Loucy (cell line): ENCODE measurements around the gene PDS5B.

Experiments
- H2AFZ ChIP-seq: fragments of 200-600 bp; sonication (generic); 2 replicates; pipeline ENCODE4 v1.6.0; 2016; ENCODE audit warnings: antibody characterized with exemption, mild to moderate bottlenecking, low read length, moderate library complexity
- H3F3A ChIP-seq: fragments of 200-600 bp; 2 replicates; pipeline ENCODE4 v1.6.0; 2016; ENCODE audit warnings: antibody characterized with exemption, low read depth, mild to moderate bottlenecking
- H3K27me3 ChIP-seq: fragments of 200-600 bp; sonication (generic); 2 replicates; pipeline ENCODE4 v1.6.1; 2014; ENCODE audit warnings: low read length, mild to moderate bottlenecking; ENCODE audit not compliant: insufficient read depth, poor library complexity, severe bottlenecking
- H3K36me3 ChIP-seq: fragments of 200-600 bp; sonication (generic); 2 replicates; pipeline ENCODE4 v1.6.1; 2016; ENCODE audit warnings: low read length; ENCODE audit not compliant: insufficient read depth
- H3K4me1 ChIP-seq: fragments of 200-600 bp; sonication (generic); 2 replicates; pipeline ENCODE4 v1.5.1; 2014; ENCODE audit warnings: low read length, mild to moderate bottlenecking; ENCODE audit not compliant: insufficient read depth, poor library complexity, severe bottlenecking
- H3K4me2 ChIP-seq: fragments of 200-600 bp; sonication (generic); 2 replicates; pipeline ENCODE4 v1.6.0; 2014; ENCODE audit warnings: antibody characterized with exemption, low read length, low read depth, mild to moderate bottlenecking; ENCODE audit not compliant: poor library complexity, severe bottlenecking
- H3K4me3 ChIP-seq: fragments of 200-600 bp; sonication (generic); 2 replicates; pipeline ENCODE4 v1.5.1; 2014; ENCODE audit warnings: low read length, mild to moderate bottlenecking, mixed read lengths; ENCODE audit not compliant: poor library complexity, severe bottlenecking
- H3K79me2 ChIP-seq: fragments of 200-600 bp; sonication (generic); 2 replicates; pipeline ENCODE4 v1.6.1; 2014; ENCODE audit warnings: low read length; ENCODE audit not compliant: insufficient read depth
- H3K9ac ChIP-seq: fragments of 200-600 bp; sonication (generic); 2 replicates; pipeline ENCODE4 v1.6.0; 2014; ENCODE audit warnings: mild to moderate bottlenecking, low read depth, low read length, moderate library complexity; ENCODE audit not compliant: poor library complexity, severe bottlenecking
- H3K9me2 ChIP-seq: fragments of 200-600 bp; sonication (generic); replicated peaks from 2 replicates; pipeline ENCODE4 v1.6.1; 2016; ENCODE audit warnings: low read depth, low read length, mixed read lengths
- H3K9me3 ChIP-seq: fragments of 200-600 bp; sonication (generic); 2 replicates; pipeline ENCODE4 v1.6.1; 2014; ENCODE audit warnings: mild to moderate bottlenecking, antibody characterized with exemption, low read length, low read depth; ENCODE audit not compliant: insufficient read depth
- H4K20me1 ChIP-seq: fragments of 200-600 bp; sonication (generic); 2 replicates; pipeline ENCODE4 v1.6.0; 2014; ENCODE audit warnings: antibody characterized with exemption, low read length, mild to moderate bottlenecking; ENCODE audit not compliant: insufficient read depth, poor library complexity, severe bottlenecking
- EZH2phosphoT487 ChIP-seq: fragments of 200-600 bp; IDR thresholded peaks from 2 replicates; pipeline ENCODE4 v1.6.1; 2018; ENCODE audit warnings: antibody characterized with exemption, mild to moderate bottlenecking, moderate library complexity, borderline replicate concordance
- TF ChIP-seq, protein P1 (sequence below): fragments of 200-600 bp; sonication (generic); conservative IDR thresholded peaks from 2 replicates; pipeline ENCODE4 v1.5.1; 2014; ENCODE audit warnings: mild to moderate bottlenecking, antibody characterized with exemption, low read length

PDS5B gene

GRCh38 chr13:32736648-32737047 lies 150.4 kb downstream of the PDS5B start:
- H3K79me2 ChIP-seq = no peaks in the 10 kb centered on the region
- no peak for TF ChIP-seq EZH2phosphoT487
- TF ChIP-seq, protein P1, sequence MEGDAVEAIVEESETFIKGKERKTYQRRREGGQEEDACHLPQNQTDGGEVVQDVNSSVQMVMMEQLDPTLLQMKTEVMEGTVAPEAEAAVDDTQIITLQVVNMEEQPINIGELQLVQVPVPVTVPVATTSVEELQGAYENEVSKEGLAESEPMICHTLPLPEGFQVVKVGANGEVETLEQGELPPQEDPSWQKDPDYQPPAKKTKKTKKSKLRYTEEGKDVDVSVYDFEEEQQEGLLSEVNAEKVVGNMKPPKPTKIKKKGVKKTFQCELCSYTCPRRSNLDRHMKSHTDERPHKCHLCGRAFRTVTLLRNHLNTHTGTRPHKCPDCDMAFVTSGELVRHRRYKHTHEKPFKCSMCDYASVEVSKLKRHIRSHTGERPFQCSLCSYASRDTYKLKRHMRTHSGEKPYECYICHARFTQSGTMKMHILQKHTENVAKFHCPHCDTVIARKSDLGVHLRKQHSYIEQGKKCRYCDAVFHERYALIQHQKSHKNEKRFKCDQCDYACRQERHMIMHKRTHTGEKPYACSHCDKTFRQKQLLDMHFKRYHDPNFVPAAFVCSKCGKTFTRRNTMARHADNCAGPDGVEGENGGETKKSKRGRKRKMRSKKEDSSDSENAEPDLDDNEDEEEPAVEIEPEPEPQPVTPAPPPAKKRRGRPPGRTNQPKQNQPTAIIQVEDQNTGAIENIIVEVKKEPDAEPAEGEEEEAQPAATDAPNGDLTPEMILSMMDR = no peak

GRCh38 chr13:32737111-32737571 lies 150.9 kb downstream of the PDS5B start:
- Histone ChIP-seq H3K9ac (no peak overlapping the region), H3F3A (no peaks in the 10 kb centered on the region), H3K4me3 (no peak overlapping the region), H3K27me3 (no peaks in the 10 kb centered on the region), H2AFZ (no peak overlapping the region), H3K79me2 (no peaks in the 10 kb centered on the region), H3K9me2 (no peaks in the 10 kb centered on the region), H4K20me1 (no peaks in the 10 kb centered on the region), H3K9me3 (no peaks in the 10 kb centered on the region), H3K4me2 (no peak overlapping the region), H3K36me3 (peaks cover 36% of the 10 kb centered on the region), H3K4me1 (no peaks in the 10 kb centered on the region)
- TF ChIP-seq, protein P1 = no peak
- no peak for TF ChIP-seq EZH2phosphoT487

More at GRCh38 chr13:32736648-32737047, 150.4 kb downstream of the PDS5B start:
- H3K4me3 ChIP-seq = no peak overlapping the region
- no peak overlapping the region for H2AFZ ChIP-seq
- H4K20me1 ChIP-seq = peaks cover under 1% of the 10 kb centered on the region
- no peaks in the 10 kb centered on the region for H3K4me1 ChIP-seq
- H3K9me2 ChIP-seq = no peaks in the 10 kb centered on the region
- H3F3A ChIP-seq = no peaks in the 10 kb centered on the region
- H3K4me2 ChIP-seq = no peak overlapping the region
- H3K9me3 ChIP-seq = no peaks in the 10 kb centered on the region
- no peak overlapping the region for H3K9ac ChIP-seq
- no peaks in the 10 kb centered on the region for H3K27me3 ChIP-seq
- H3K36me3 ChIP-seq = peaks cover 31% of the 10 kb centered on the region

- no peak for TF ChIP-seq EZH2phosphoT487
- TF ChIP-seq, protein P1 = no peak
- Histone ChIP-seq H3K36me3 (peaks cover 41% of the 10 kb centered on the region), H3K79me2 (no peaks in the 10 kb centered on the region), H3K9me3 (no peaks in the 10 kb centered on the region), H3K4me2 (no peak overlapping the region), H3K4me1 (no peaks in the 10 kb centered on the region), H2AFZ (no peak overlapping the region), H3K9ac (no peak overlapping the region), H3K27me3 (no peaks in the 10 kb centered on the region), H3F3A (no peaks in the 10 kb centered on the region), H3K4me3 (no peak overlapping the region), H4K20me1 (no peaks in the 10 kb centered on the region), H3K9me2 (no peaks in the 10 kb centered on the region)
Measured at GRCh38 chr13:32737679-32738078, 151.4 kb downstream of the PDS5B start.
